GM12872 (cell line): ENCODE results near the gene ARHGEF37.

Experiments
- CTCF ChIP-seq: IDR thresholded peaks from 3 replicates; pipeline ENCODE4 v1.5.1; 2011; ENCODE audit warnings: low read depth, mild to moderate bottlenecking, low read length, moderate library complexity; ENCODE audit not compliant: insufficient read depth

ARHGEF37 gene

DNA sequence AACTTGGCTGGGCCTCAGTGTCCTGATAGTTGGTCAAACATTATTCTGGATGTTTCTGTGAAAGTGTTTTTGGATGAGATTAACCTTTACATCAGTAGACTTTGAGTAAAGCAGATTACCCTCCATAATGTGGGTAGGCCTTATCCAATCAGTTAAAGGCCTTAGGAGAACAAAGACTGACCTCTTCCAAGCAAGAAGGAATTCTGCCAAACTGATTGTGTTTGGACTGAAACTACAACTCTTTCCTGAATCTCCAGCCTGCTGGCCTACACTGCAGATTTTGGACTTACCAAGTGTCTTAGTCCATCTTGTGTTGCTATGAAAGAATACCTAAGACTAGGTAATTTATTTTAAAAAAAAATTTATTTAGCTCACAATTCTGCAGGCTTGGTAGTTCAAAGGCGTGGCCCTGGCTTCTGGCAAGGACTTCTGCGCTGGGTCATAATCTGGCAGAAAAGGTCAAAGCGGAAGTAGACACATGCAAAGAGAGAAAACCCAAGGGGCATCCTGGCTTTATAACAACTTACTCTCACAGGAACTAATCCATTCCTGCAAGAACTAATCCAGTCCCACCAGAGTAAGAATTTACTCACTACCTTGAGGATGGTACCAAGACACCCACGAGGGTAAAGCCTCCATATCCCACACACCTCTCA, 8.6 kb upstream of the ARHGEF37 start:
- TF ChIP-seq CTCF = no peak

- no peak for TF ChIP-seq CTCF
These were observed 6.2 kb upstream of the ARHGEF37 start for GRCh38 chr5:149575131-149575530.

- no peak for TF ChIP-seq CTCF
These were observed 5.3 kb upstream of the ARHGEF37 start for GRCh38 chr5:149576021-149576420.

- no peak for TF ChIP-seq CTCF
These were observed 2.4 kb upstream of the ARHGEF37 start for GRCh38 chr5:149578896-149579295.

DNA sequence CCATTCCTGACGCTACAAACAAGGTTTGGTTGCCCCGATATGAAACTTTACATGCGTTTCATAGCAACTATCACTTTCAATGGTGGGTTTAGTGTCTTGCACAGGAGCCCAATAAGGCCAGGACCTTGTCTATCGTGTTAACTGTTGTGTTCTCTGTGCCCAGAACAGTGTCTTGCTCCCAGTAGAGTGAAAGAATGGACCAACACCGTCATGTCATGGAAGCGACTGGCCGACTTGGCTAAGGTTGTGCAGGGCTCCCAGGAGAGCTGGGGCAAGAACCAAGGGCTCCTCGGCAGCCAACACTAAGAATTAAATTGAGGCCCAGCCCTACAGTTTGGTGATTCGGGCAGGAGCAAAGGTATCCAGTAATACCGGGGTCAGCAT, 498 bp upstream of the ARHGEF37 start:
- no peak for TF ChIP-seq CTCF

- no peak for TF ChIP-seq CTCF
These were observed 852 bp downstream of the ARHGEF37 start for GRCh38 chr5:149581931-149582768.

DNA sequence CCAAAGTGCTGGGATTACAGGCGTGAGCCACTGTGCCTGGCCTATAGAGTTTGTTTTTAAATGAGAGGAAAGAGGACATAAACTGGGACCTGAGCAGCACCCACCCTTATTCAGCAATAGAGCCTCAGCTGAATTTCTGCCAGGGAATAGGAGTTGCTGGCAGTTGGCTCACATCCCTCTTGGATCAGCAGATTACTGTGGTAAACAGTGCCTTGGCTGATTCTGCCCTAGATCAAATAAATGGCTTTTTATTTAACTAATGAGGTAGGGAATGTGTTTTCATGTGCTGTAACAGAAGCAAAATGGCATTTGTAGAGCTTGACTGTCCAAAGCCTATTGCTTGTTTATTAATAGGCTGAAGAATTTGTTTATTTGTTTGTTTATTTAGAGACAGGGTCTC, 2.1 kb downstream of the ARHGEF37 start:
- no peak for TF ChIP-seq CTCF
